Ectodermal cell (in vitro differentiated cells): ENCODE data around the gene SDK1.

Experiments
- H3K27ac ChIP-seq: 2 replicates; pipeline ENCODE4 v1.7.0; 2013; ENCODE audit warnings: mild to moderate bottlenecking, low read depth, low read length; ENCODE audit not compliant: insufficient read depth, poor library complexity, severe bottlenecking
- H3K27me3 ChIP-seq: 2 replicates; pipeline ENCODE4 v1.7.0; 2013; ENCODE audit warnings: mild to moderate bottlenecking, low read length; ENCODE audit not compliant: insufficient read depth, control insufficient read depth, poor library complexity, severe bottlenecking
- H3K36me3 ChIP-seq: one replicate; pipeline ENCODE4 v1.7.0; 2013; ENCODE audit warnings: low read length; ENCODE audit not compliant: control insufficient read depth, insufficient read depth
- H3K4me1 ChIP-seq: one replicate; pipeline ENCODE4 v1.7.0; 2013; ENCODE audit warnings: low read length; ENCODE audit not compliant: control insufficient read depth, insufficient read depth
- H3K4me3 ChIP-seq: 2 replicates; pipeline ENCODE4 v1.7.0; 2013; ENCODE audit warnings: low read depth, low read length, control low read depth; ENCODE audit not compliant: insufficient read depth
- H3K9me3 ChIP-seq: 2 replicates; pipeline ENCODE4 v1.7.0; 2013; ENCODE audit warnings: mild to moderate bottlenecking, low read length, moderate library complexity; ENCODE audit not compliant: control insufficient read depth
- WGBS, 2 experiments: methylation state at CpG; one replicate each; pipeline ENCODE4 v1.1.7; 2013; ENCODE audit warnings: missing lambda C conversion rate in 2 of 2; 5-methylcytosine and 5-hydroxymethylcytosine counted together

The SDK1 gene

GRCh38 chr7:3790803-3791202 lies 489.8 kb downstream of the SDK1 start:
- WGBS, 2 experiments: 92 to 98% methylated on average over 2 of the region's 2 CpGs
- Histone ChIP-seq H3K27ac (no peak overlapping the region), H3K9me3 (no peaks in the 10 kb centered on the region), H3K27me3 (no peaks in the 10 kb centered on the region), H3K4me1 (no peaks in the 10 kb centered on the region), H3K36me3 (no peaks in the 10 kb centered on the region), H3K4me3 (no peak overlapping the region)

- no peaks in the 10 kb centered on the region for H3K9me3 ChIP-seq
- H3K36me3 ChIP-seq: no peaks in the 10 kb centered on the region
- no peaks in the 10 kb centered on the region for H3K27me3 ChIP-seq
- H3K4me1 ChIP-seq: no peaks in the 10 kb centered on the region
- H3K27ac ChIP-seq: no peak overlapping the region
- H3K4me3 ChIP-seq: no peak overlapping the region
- WGBS, 2 experiments: 92 to 93% methylated on average over 9 of the region's 9 CpGs
These were observed 490.3 kb downstream of the SDK1 start for GRCh38 chr7:3791327-3791726.

DNA sequence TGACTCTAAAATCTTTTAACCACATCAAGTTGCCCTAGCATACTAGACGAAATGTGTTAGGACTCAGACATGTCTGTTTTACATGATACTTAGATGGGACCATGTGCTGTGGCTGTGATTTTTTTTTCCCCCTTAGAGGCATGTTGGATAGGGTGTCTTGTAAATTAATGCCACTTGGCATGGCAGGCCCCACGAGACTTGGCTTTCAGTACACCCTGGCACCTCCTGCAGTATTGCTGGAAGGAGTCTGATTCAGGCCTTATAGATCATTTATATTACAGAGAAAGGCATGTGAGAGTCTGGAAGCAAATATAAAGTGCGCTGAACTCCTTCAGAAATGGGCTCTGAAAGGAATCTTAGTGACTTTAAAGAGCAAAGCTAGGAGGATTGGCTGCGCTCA lies 494.1 kb downstream of the SDK1 start:
- 96 to 98% methylated on average over 3 to 4 of the region's 4 CpGs for WGBS, 2 experiments
- Histone ChIP-seq H3K36me3 (no peaks in the 10 kb centered on the region), H3K4me3 (no peak overlapping the region), H3K4me1 (no peaks in the 10 kb centered on the region), H3K9me3 (no peaks in the 10 kb centered on the region), H3K27me3 (no peaks in the 10 kb centered on the region), H3K27ac (no peak overlapping the region)

GRCh38 chr7:3795781-3796180 lies 494.7 kb downstream of the SDK1 start:
- Histone ChIP-seq H3K4me3 (no peak overlapping the region), H3K27ac (no peak overlapping the region), H3K4me1 (no peaks in the 10 kb centered on the region), H3K9me3 (no peaks in the 10 kb centered on the region), H3K27me3 (no peaks in the 10 kb centered on the region), H3K36me3 (no peaks in the 10 kb centered on the region)
- WGBS, 2 experiments: 94% methylated on average over 3 of the region's 3 CpGs

DNA sequence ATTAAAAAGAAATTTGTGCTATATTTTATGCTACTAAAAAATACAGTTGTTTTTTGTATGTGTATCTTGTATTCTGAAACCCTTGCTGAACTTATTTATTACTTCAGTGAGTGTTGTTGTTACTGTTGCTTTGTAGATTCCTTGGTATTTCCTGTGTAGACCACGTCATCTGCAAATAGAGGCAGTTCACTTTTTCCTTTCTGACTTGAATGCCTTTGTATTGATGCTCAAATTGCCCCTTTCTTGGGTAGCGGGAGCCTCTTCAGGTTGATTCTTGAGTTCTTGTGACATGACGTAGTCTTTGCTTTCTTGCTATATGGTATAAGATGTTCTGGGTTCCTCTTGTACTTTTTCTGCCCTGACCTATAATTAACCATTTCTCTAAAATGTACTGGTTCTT lies 504.1 kb downstream of the SDK1 start:
- H3K4me3 ChIP-seq: no peak overlapping the region
- no peak overlapping the region for H3K27ac ChIP-seq
- WGBS, 2 experiments: 93 to 94% methylated on average over 1 to 2 of the region's 3 CpGs
- no peaks in the 10 kb centered on the region for H3K4me1 ChIP-seq
- no peaks in the 10 kb centered on the region for H3K9me3 ChIP-seq
- no peaks in the 10 kb centered on the region for H3K36me3 ChIP-seq
- no peaks in the 10 kb centered on the region for H3K27me3 ChIP-seq

DNA sequence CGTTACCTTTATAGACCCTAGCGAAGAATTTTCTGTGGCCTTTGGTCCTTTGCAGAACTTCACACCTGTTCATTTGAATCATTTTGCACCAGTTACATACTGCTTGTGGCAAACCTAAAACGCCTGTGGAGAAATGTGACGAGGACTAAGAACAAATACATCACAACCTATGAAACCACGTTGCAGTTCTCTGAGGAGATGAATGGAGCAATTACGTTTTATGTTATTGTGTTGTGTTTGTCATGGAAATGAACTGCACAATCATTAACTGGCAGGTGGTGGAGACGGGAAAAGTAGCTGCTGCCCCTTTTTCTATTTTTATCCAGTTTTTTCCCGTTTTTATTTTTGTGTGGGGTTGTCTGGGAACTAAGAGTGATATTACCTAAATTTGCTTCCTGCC lies 505.5 kb downstream of the SDK1 start:
- no peaks in the 10 kb centered on the region for H3K4me1 ChIP-seq
- H3K36me3 ChIP-seq: no peaks in the 10 kb centered on the region
- H3K9me3 ChIP-seq: no peaks in the 10 kb centered on the region
- no peak overlapping the region for H3K27ac ChIP-seq
- no peaks in the 10 kb centered on the region for H3K27me3 ChIP-seq
- H3K4me3 ChIP-seq: no peak overlapping the region
- WGBS, 2 experiments: 93 to 94% methylated on average over 8 of the region's 8 CpGs

DNA sequence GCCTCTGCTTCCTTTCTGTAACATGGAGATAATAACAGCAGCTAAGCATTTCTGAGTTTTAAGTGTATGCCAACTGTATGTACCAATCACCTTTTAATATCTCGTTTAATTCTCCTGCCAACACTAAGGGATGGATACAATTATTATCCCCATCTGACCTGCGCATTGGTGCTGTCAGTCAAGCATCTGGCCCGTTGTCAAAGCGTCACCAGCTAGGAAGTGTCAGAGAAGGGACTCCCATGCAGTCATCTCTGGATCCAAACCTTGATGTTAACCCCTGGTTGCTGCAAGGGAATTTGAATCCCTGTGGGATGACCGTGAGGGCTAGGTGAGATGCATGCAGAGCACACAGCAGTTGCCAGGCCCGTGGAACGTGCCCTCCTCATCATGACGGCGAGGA lies 506.8 kb downstream of the SDK1 start:
- WGBS, 2 experiments: 93 to 95% methylated on average over 9 of the region's 9 CpGs
- no peaks in the 10 kb centered on the region for H3K9me3 ChIP-seq
- H3K27me3 ChIP-seq: no peaks in the 10 kb centered on the region
- H3K4me1 ChIP-seq: no peaks in the 10 kb centered on the region
- H3K36me3 ChIP-seq: no peaks in the 10 kb centered on the region
- H3K4me3 ChIP-seq: no peak overlapping the region
- H3K27ac ChIP-seq: no peak overlapping the region

DNA sequence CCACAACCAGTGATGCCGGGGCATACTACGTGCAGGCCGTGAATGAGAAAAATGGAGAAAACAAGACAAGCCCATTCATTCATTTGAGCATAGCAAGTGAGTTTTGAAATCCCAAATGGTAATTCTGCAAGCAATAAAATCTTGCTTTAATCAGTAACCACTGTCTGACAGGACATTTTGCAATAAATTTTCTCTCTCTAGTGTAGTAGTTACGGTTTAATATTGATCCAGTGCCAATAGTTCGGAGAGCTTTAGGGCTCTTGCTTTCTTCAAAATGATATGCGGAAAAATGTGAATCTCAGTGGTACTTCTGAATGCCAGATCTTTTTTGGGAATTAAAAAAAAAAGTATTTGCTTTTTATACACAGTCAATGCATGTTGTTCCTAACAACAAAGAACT lies 520.4 kb downstream of the SDK1 start:
- H3K4me1 ChIP-seq: no peaks in the 10 kb centered on the region
- no peak overlapping the region for H3K27ac ChIP-seq
- 94 to 96% methylated on average over 6 of the region's 6 CpGs for WGBS, 2 experiments
- no peak overlapping the region for H3K4me3 ChIP-seq
- no peaks in the 10 kb centered on the region for H3K36me3 ChIP-seq
- no peaks in the 10 kb centered on the region for H3K27me3 ChIP-seq
- H3K9me3 ChIP-seq: no peaks in the 10 kb centered on the region

DNA sequence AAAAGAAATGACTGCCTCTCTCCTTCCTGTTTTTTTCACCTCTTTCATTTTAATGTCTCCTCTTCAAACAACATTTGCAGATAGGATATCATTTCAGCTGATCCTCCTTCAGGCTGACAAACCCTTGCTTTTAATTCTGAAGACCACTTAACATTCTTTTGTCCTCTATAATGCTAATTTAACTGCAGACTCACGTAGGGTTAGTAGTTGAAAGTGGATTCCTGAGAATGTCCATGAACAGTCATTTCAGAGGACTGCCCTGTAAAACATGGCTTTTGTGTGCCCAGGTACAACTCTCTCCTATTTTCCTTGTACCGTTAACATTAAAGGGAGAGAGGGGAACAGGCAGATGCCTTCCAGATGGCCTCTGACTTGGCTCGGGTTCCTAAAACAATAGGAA lies 524.4 kb downstream of the SDK1 start:
- no peaks in the 10 kb centered on the region for H3K4me1 ChIP-seq
- no peak overlapping the region for H3K27ac ChIP-seq
- no peak overlapping the region for H3K4me3 ChIP-seq
- 65 to 78% methylated on average over 2 to 3 of the region's 3 CpGs for WGBS, 2 experiments
- H3K36me3 ChIP-seq: no peaks in the 10 kb centered on the region
- no peaks in the 10 kb centered on the region for H3K9me3 ChIP-seq
- H3K27me3 ChIP-seq: no peaks in the 10 kb centered on the region

DNA sequence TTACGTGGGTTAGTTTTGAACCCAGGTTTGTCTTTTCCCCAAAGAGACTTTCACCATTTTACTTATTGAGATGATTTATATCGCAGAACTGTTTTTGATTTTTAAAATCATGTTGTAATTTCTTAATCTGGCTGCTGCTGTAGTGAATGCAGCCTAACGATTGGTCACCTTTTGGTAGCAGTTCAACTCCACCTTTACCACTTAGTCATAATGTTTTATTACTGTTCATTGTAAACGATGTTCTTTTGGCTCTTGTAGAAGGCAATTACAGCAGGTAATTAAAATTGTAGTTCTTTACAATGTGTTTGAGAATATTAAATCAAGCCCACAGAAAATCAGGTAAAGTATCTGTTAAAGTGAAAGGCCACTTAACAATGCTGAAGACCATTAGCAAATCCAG lies 531.1 kb downstream of the SDK1 start:
- H3K4me1 ChIP-seq: no peaks in the 10 kb centered on the region
- H3K27me3 ChIP-seq: no peaks in the 10 kb centered on the region
- no peaks in the 10 kb centered on the region for H3K9me3 ChIP-seq
- H3K4me3 ChIP-seq: no peak overlapping the region
- 95 to 96% methylated on average over 3 of the region's 4 CpGs for WGBS, 2 experiments
- H3K36me3 ChIP-seq: no peaks in the 10 kb centered on the region
- H3K27ac ChIP-seq: no peak overlapping the region

GRCh38 chr7:3835109-3835508 lies 534.1 kb downstream of the SDK1 start:
- no peak overlapping the region for H3K4me3 ChIP-seq
- WGBS, 2 experiments: 92 to 97% methylated on average over 8 of the region's 8 CpGs
- no peaks in the 10 kb centered on the region for H3K4me1 ChIP-seq
- no peaks in the 10 kb centered on the region for H3K9me3 ChIP-seq
- no peak overlapping the region for H3K27ac ChIP-seq
- no peaks in the 10 kb centered on the region for H3K36me3 ChIP-seq
- no peaks in the 10 kb centered on the region for H3K27me3 ChIP-seq
